IMR-90 (cell line): ENCODE results near the gene TLR9. TPM values are rescaled to one million over a fixed set of nuclear protein-coding genes. Genes with fewer than 3 reads are reported as not detected.

ENCODE experiments used
- ATAC-seq: fragments of 200-7000 bp; cut with Tn5 transposase; 2 replicates; pipeline ENCODE4 v1.9.1; 2020; ENCODE audit warnings: low read depth, mild to moderate bottlenecking, moderate library complexity
- BruUV-seq: library from RNA; stranded (reverse); fragments of 400-500 nt; replicated peaks from 2 replicates; lab custom pipeline; 2021; lab: Mats Ljungman, UMichigan
- CTCF ChIA-PET: fragments of 300-600 bp; formaldehyde crosslinking; extraction: SDS; loops from one replicate; lab custom pipeline; 2021; ENCODE audit warnings: antibody characterized with exemption; lab: Yijun Ruan, JAX
- POLR2A ChIA-PET: fragments of 300-600 bp; sonication (Branson Sonifier 250); formaldehyde crosslinking; loops from one replicate; lab custom pipeline; 2022; ENCODE audit warnings: antibody characterized with exemption; ENCODE audit not compliant: unreplicated experiment; lab: Charles Lee
- DNase-seq: peaks from one replicate; pipeline ENCODE4 v3.0.0; 2013
- H2AFZ ChIP-seq: replicated peaks from 2 replicates; pipeline ENCODE3; 2013; ENCODE audit warnings: low read length, mild to moderate bottlenecking; ENCODE audit not compliant: poor library complexity
- H2AK5ac ChIP-seq: 2 replicates; pipeline ENCODE4 v1.6.1; 2013; ENCODE audit warnings: low read depth, low read length, inconsistent platforms
- H2AK9ac ChIP-seq: replicated peaks from 2 replicates; pipeline ENCODE3; 2013; ENCODE audit warnings: mild to moderate bottlenecking, low read depth, low read length, moderate library complexity; ENCODE audit not compliant: poor library complexity
- H2BK120ac ChIP-seq: 2 replicates; pipeline ENCODE4 v1.6.1; 2013; ENCODE audit warnings: low read depth, low read length, inconsistent platforms
- H2BK15ac ChIP-seq: 3 replicates; pipeline ENCODE4 v1.6.1; 2013; ENCODE audit warnings: low read depth, low read length, inconsistent platforms
- H2BK20ac ChIP-seq: 2 replicates; pipeline ENCODE4 v1.6.1; 2013; ENCODE audit warnings: low read depth, mild to moderate bottlenecking, inconsistent platforms, low read length, moderate library complexity
- H2BK5ac ChIP-seq: 2 replicates; pipeline ENCODE4 v1.6.1; 2013; ENCODE audit warnings: mild to moderate bottlenecking, low read depth, low read length, inconsistent platforms; ENCODE audit not compliant: poor library complexity, severe bottlenecking
- H3K14ac ChIP-seq: replicated peaks from 2 replicates; pipeline ENCODE4 v1.6.1; 2013; ENCODE audit warnings: low read depth, low read length, inconsistent platforms
- H3K18ac ChIP-seq: 2 replicates; pipeline ENCODE4 v1.6.1; 2013; ENCODE audit warnings: low read depth, low read length, control low read depth
- H3K23ac ChIP-seq: 2 replicates; pipeline ENCODE4 v1.6.1; 2013; ENCODE audit warnings: low read depth, low read length, inconsistent platforms
- H3K27ac ChIP-seq: 2 replicates; pipeline ENCODE4 v1.5.1; 2013; ENCODE audit warnings: mild to moderate bottlenecking, control low read depth, low read length; ENCODE audit not compliant: insufficient read depth
- H3K27me3 ChIP-seq: 2 replicates; pipeline ENCODE4 v1.6.1; 2013; ENCODE audit warnings: low read length; ENCODE audit not compliant: control insufficient read depth, insufficient read depth
- H3K36me3 ChIP-seq: 2 replicates; pipeline ENCODE4 v1.6.1; 2013; ENCODE audit warnings: low read length, mixed read lengths; ENCODE audit not compliant: control insufficient read depth, insufficient read depth
- H3K4ac ChIP-seq: 2 replicates; pipeline ENCODE4 v1.6.1; 2013; ENCODE audit warnings: low read depth, low read length, inconsistent platforms
- H3K4me1 ChIP-seq: 2 replicates; pipeline ENCODE4 v1.6.1; 2013; ENCODE audit warnings: low read length, mixed read lengths; ENCODE audit not compliant: control insufficient read depth, insufficient read depth
- H3K4me2 ChIP-seq: 2 replicates; pipeline ENCODE4 v1.6.1; 2013; ENCODE audit warnings: low read depth, mild to moderate bottlenecking, control low read depth, low read length, moderate library complexity
- H3K4me3 ChIP-seq: 2 replicates; pipeline ENCODE4 v1.5.1; 2013; ENCODE audit warnings: low read depth, mild to moderate bottlenecking, control low read depth, low read length, moderate library complexity; ENCODE audit not compliant: insufficient read depth
- H3K56ac ChIP-seq: 2 replicates; pipeline ENCODE4 v1.6.1; 2013; ENCODE audit warnings: low read length, inconsistent platforms; ENCODE audit not compliant: insufficient read depth; ENCODE audit errors: extremely low read depth
- H3K79me1 ChIP-seq, 2 experiments: 2 replicates each; pipeline ENCODE4 v1.6.1; 2013; ENCODE audit warnings: low read length in 2 of 2, inconsistent platforms in 1 of 2, low read depth in 1 of 2
- H3K9ac ChIP-seq: 2 replicates; pipeline ENCODE4 v1.6.1; 2013; ENCODE audit warnings: low read depth, low read length, control low read depth
- H3K9me1 ChIP-seq: 2 replicates; pipeline ENCODE4 v1.6.1; 2013; ENCODE audit warnings: low read length, inconsistent platforms; ENCODE audit not compliant: insufficient read depth
- H3K9me3 ChIP-seq: 2 replicates; pipeline ENCODE4 v1.6.1; 2013; ENCODE audit warnings: low read length; ENCODE audit not compliant: control insufficient read depth, insufficient read depth
- H4K20me1 ChIP-seq: 2 replicates; pipeline ENCODE4 v1.6.1; 2013; ENCODE audit warnings: low read length, inconsistent platforms; ENCODE audit not compliant: insufficient read depth
- H4K5ac ChIP-seq: 2 replicates; pipeline ENCODE4 v1.6.1; 2013; ENCODE audit warnings: mild to moderate bottlenecking, low read depth, low read length, control low read depth
- H4K8ac ChIP-seq, 2 experiments: 2 replicates each; pipeline ENCODE4 v1.6.1; 2013; ENCODE audit warnings: low read depth in 2 of 2, low read length in 2 of 2, control low read depth in 1 of 2, inconsistent platforms in 1 of 2
- H4K91ac ChIP-seq: 2 replicates; pipeline ENCODE4 v1.6.1; 2013; ENCODE audit warnings: low read depth, low read length, inconsistent platforms; ENCODE audit not compliant: insufficient read depth
- CTCF ChIP-seq: conservative IDR thresholded peaks from 2 replicates; pipeline ENCODE4 v1.5.1; 2012; ENCODE audit warnings: mild to moderate bottlenecking, low read depth, low read length, improper control_type of control experiment
- RFX5 ChIP-seq: IDR thresholded peaks from 2 replicates; pipeline ENCODE4 v1.8.0; 2012; ENCODE audit warnings: low read depth, mild to moderate bottlenecking, low read length, moderate library complexity
- WGBS, 2 experiments: methylation state at CpG; one replicate each; pipeline versions ENCODE4 v1.1.5 to v1.1.7; 2013; ENCODE audit warnings: missing lambda C conversion rate in 2 of 2; ENCODE audit not compliant: insufficient read length in 1 of 2; ENCODE audit errors: extremely low coverage in 2 of 2; 5-methylcytosine and 5-hydroxymethylcytosine counted together
- dilution Hi-C: fragments of 300-500 bp; cut with HindIII; formaldehyde crosslinking; loops from one replicate; pipeline ENCODE4 v1.14.3; 2018; ENCODE audit warnings: low sequenced_read_pairs; ENCODE audit not compliant: unreplicated experiment
- in situ Hi-C: fragments of 300-500 bp; cut with MboI; formaldehyde crosslinking; loops from 3 replicates; pipeline ENCODE4 v1.14.3; 2019; ENCODE audit warnings: low sequenced_read_pairs, inconsistent platforms, mixed read lengths
- intact Hi-C: fragments of 100-400 bp; cut with micrococcal nuclease; formaldehyde crosslinking; loops from 2 replicates; pipeline ENCODE4 v1.10.0; 2022
- polyA plus RNA-seq, 3 experiments: library from polyadenylated mRNA; depleted of rRNA; stranded (reverse); fragments of >200 nt; gene quantifications; 2 replicates each; pipeline ENCODE4 v1.2.3, GENCODE V29; 2012; ENCODE audit warnings: low replicate concordance in 1 of 3
- total RNA-seq: library from RNA; depleted of rRNA; stranded (reverse); fragments of >200 nt; gene quantifications from 2 replicates; pipeline ENCODE4 v1.2.3, GENCODE V29; 2012

The TLR9 gene
- total and polyA plus RNA-seq, 2 of the 4 experiments (the other 2 are of a cell fraction), result not detected

GRCh38 chr3:52213005-52213404 lies 12.4 kb downstream of the TLR9 start:
- CTCF ChIA-PET, result no interaction called here
- H3K4me3 ChIP-seq, result no peak overlapping the region
- in situ Hi-C loops, result no loop called here

More at GRCh38 chr3:52213005-52213404, 12.4 kb downstream of the TLR9 start:
- H3K79me1 ChIP-seq, result peaks cover 2 to 18% of the 10 kb centered on the region in 2 experiments; a peak in 1 of 4 replicates
- H4K5ac ChIP-seq, result no peak overlapping the region
- peak overlapping the region; percentile 73 for H2AK9ac ChIP-seq
- WGBS, 2 experiments, result no CpG with 5 or more reads among the region's 8 CpGs
- no peak overlapping the region for H4K8ac ChIP-seq
- H3K4me1 ChIP-seq, result peaks cover 10% of the 10 kb centered on the region
- intact Hi-C loops (no loop called here), dilution Hi-C loops (no loop called here)
- H3K27ac ChIP-seq, result no peak overlapping the region
- H2BK120ac ChIP-seq, result no peak overlapping the region
- peaks cover 12% of the 10 kb centered on the region for H3K9me1 ChIP-seq
- H3K14ac ChIP-seq, result no peak overlapping the region
- H3K18ac ChIP-seq, result no peak overlapping the region
- POLR2A ChIA-PET, result no interaction called here
- no peak overlapping the region for H3K9ac ChIP-seq
- no peak overlapping the region for H2BK15ac ChIP-seq
- TF ChIP-seq CTCF, result no peak
- TF ChIP-seq RFX5, result no peak
- no peaks in the 10 kb centered on the region for H3K27me3 ChIP-seq
- no peak overlapping the region for H2AFZ ChIP-seq
- no peak overlapping the region for H4K91ac ChIP-seq
- H3K23ac ChIP-seq, result no peak overlapping the region
- no peak for ATAC-seq
- H3K36me3 ChIP-seq, result peaks cover 61% of the 10 kb centered on the region
- no peaks in the 10 kb centered on the region for H3K9me3 ChIP-seq
- H3K4me2 ChIP-seq, result no peak overlapping the region
- H3K56ac ChIP-seq, result no peak overlapping the region
- no peak overlapping the region for H2AK5ac ChIP-seq
- no TSS peak for BruUV-seq
- DNase-seq, result no peak
- H2BK5ac ChIP-seq, result no peak overlapping the region
- H3K4ac ChIP-seq, result no peak overlapping the region
- H2BK20ac ChIP-seq, result no peak overlapping the region
- H4K20me1 ChIP-seq, result peaks cover 10% of the 10 kb centered on the region
